ENCODE measurements around the gene FAM114A1.
"Not testable (repeated sequence)": the region's sequence is repeated elsewhere in the genome, so short reads cannot be mapped to it uniquely, and the experiment has no call there.

FAM114A1 gene

GRCh38 chr4:38902695-38903094 lies 35.1 kb downstream of the FAM114A1 start:
- Histone ChIP-seq H3K79me2 (ENCODE audit: control insufficient read depth, insufficient read depth, low read length, unreplicated experiment) (peaks cover 10% of the 10 kb centered on the region), H3K4me3 (ENCODE audit: low read depth, low read length) (no peak overlapping the region), H2AFZ (ENCODE audit: low read length, unreplicated experiment) (no peak overlapping the region), H3K27me3 (ENCODE audit: insufficient read depth, low read length) (no peaks in the 10 kb centered on the region), H3K27ac (ENCODE audit: low read depth, low read length) (no peak overlapping the region), H3K4me1 (ENCODE audit: control insufficient read depth, insufficient read depth, low read length, unreplicated experiment) (no peaks in the 10 kb centered on the region), H3K36me3 (ENCODE audit: insufficient read depth, low read length) (peaks cover 56% of the 10 kb centered on the region)

DNA sequence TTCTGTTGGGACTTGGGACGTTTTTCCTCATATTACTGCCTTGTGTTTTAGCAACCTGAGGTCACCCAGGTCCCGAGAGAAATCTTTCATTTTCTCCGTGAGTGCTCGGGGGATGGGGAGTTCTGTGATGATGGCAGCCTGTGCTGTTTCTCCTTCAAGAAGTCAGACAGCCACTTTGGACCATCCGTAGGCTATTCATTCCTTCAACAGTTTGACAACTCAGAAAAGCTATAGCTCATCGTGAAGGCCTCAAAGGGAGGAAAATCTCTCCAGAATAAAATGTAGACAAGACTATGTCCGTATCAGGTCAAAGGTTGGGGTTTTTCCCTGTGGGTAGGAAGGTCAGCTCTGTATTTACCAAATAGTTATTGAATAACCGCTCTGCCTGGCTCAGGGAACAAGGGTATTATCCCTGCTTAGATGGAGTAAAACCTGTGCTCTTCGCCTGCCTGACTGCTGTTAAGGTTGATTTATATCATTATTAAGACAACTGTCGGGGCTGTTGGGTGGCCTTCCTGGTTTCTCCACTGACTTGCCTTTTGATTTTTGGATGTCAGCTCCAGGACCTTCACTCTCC lies 36.6 kb downstream of the FAM114A1 start:
- Histone ChIP-seq H3K79me2 (ENCODE audit: control insufficient read depth, insufficient read depth, low read length, unreplicated experiment) (peaks cover 2% of the 10 kb centered on the region), H3K4me3 (ENCODE audit: low read depth, low read length) (no peak overlapping the region), H2AFZ (ENCODE audit: low read length, unreplicated experiment) (no peak overlapping the region), H3K36me3 (ENCODE audit: insufficient read depth, low read length) (peaks cover 60% of the 10 kb centered on the region), H3K27me3 (ENCODE audit: insufficient read depth, low read length) (no peaks in the 10 kb centered on the region), H3K27ac (ENCODE audit: low read depth, low read length) (no peak overlapping the region), H3K4me1 (ENCODE audit: control insufficient read depth, insufficient read depth, low read length, unreplicated experiment) (no peaks in the 10 kb centered on the region)

DNA sequence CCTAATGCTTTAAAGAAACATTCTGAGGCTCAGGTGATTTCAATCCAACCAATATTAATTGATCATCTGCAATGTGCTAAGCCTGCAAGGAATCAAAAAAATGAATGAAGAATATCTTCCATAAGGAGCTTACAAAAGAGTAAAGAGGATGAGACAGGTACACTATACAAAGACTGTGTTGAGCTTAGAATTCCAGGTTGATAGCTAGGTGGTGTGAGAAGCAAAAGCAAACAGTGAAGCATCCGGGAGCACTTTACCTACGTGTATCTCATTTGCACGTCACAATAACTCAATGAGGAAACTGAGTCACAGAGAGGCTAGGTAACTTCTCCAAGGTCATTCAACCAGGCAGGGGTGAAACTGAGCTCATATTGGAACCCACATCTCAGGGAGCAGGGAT lies 37.1 kb downstream of the FAM114A1 start:
- no peaks in the 10 kb centered on the region for H3K4me1 ChIP-seq (ENCODE audit: control insufficient read depth, insufficient read depth, low read length, unreplicated experiment)
- peaks cover 2% of the 10 kb centered on the region for H3K79me2 ChIP-seq (ENCODE audit: control insufficient read depth, insufficient read depth, low read length, unreplicated experiment)
- no peaks in the 10 kb centered on the region for H3K27me3 ChIP-seq (ENCODE audit: insufficient read depth, low read length)
- H2AFZ ChIP-seq (ENCODE audit: low read length, unreplicated experiment) = no peak overlapping the region
- H3K36me3 ChIP-seq (ENCODE audit: insufficient read depth, low read length) = peaks cover 61% of the 10 kb centered on the region
- no peak overlapping the region for H3K27ac ChIP-seq (ENCODE audit: low read depth, low read length)
- H3K4me3 ChIP-seq (ENCODE audit: low read depth, low read length) = no peak overlapping the region

DNA sequence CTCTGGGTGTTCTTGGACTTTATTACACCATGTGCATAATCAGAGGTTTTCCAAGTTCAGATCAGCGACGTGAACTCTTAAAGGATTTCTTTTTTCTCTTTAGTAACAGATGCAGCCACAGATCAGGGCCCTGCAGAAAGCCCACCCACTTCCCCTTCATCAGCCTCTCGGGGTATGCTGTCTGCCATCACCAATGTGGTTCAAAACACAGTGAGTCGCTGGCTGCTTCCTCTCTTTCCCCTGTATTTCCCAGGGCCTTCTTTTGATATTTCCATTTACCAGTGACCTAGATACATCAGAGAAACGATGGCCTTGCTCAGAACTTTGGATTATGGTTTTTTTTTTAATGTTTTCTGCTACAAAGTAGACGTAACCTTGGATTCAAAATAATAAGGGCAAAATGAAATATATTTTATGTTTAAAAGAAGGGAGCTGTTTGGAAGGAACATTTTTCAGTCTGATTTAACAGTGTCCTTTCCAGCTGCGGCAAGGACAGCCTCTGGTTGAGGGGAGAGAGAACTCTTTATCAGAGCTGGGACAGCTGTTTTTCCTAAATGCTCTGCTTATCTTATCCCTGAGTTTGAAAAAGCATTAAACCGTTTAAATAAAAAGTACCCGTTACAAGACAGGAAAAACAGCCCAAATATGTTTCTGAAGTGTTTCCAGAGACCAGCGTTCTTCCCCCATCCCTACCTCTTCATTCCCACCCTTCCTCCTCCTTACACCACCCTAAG lies 38.2 kb downstream of the FAM114A1 start:
- Histone ChIP-seq H3K4me3 (ENCODE audit: low read depth, low read length) (no peak overlapping the region), H3K4me1 (ENCODE audit: control insufficient read depth, insufficient read depth, low read length, unreplicated experiment) (no peaks in the 10 kb centered on the region), H3K27me3 (ENCODE audit: insufficient read depth, low read length) (no peaks in the 10 kb centered on the region), H3K27ac (ENCODE audit: low read depth, low read length) (no peak overlapping the region), H3K36me3 (ENCODE audit: insufficient read depth, low read length) (peaks cover 67% of the 10 kb centered on the region), H2AFZ (ENCODE audit: low read length, unreplicated experiment) (no peak overlapping the region), H3K79me2 (ENCODE audit: control insufficient read depth, insufficient read depth, low read length, unreplicated experiment) (peaks cover 2% of the 10 kb centered on the region)

GRCh38 chr4:38907696-38908270 lies 40.2 kb downstream of the FAM114A1 start:
- H3K79me2 ChIP-seq (ENCODE audit: control insufficient read depth, insufficient read depth, low read length, unreplicated experiment) = no peaks in the 10 kb centered on the region
- H3K36me3 ChIP-seq (ENCODE audit: insufficient read depth, low read length) = peaks cover 66% of the 10 kb centered on the region
- H3K4me3 ChIP-seq (ENCODE audit: low read depth, low read length) = no peak overlapping the region
- H3K27me3 ChIP-seq (ENCODE audit: insufficient read depth, low read length) = no peaks in the 10 kb centered on the region
- no peak overlapping the region for H2AFZ ChIP-seq (ENCODE audit: low read length, unreplicated experiment)
- H3K4me1 ChIP-seq (ENCODE audit: control insufficient read depth, insufficient read depth, low read length, unreplicated experiment) = no peaks in the 10 kb centered on the region
- H3K27ac ChIP-seq (ENCODE audit: low read depth, low read length) = no peak overlapping the region

GRCh38 chr4:38909015-38909414 lies 41.4 kb downstream of the FAM114A1 start:
- no peak overlapping the region for H3K4me3 ChIP-seq (ENCODE audit: low read depth, low read length)
- H3K36me3 ChIP-seq (ENCODE audit: insufficient read depth, low read length) = peaks cover 63% of the 10 kb centered on the region
- no peaks in the 10 kb centered on the region for H3K4me1 ChIP-seq (ENCODE audit: control insufficient read depth, insufficient read depth, low read length, unreplicated experiment)
- H3K27me3 ChIP-seq (ENCODE audit: insufficient read depth, low read length) = no peaks in the 10 kb centered on the region
- no peak overlapping the region for H2AFZ ChIP-seq (ENCODE audit: low read length, unreplicated experiment)
- H3K27ac ChIP-seq (ENCODE audit: low read depth, low read length) = no peak overlapping the region
- no peaks in the 10 kb centered on the region for H3K79me2 ChIP-seq (ENCODE audit: control insufficient read depth, insufficient read depth, low read length, unreplicated experiment)

GRCh38 chr4:38911257-38911656 lies 43.7 kb downstream of the FAM114A1 start:
- Histone ChIP-seq H3K79me2 (ENCODE audit: control insufficient read depth, insufficient read depth, low read length, unreplicated experiment) (no peaks in the 10 kb centered on the region), H3K4me3 (ENCODE audit: low read depth, low read length) (no peak overlapping the region), H3K4me1 (ENCODE audit: control insufficient read depth, insufficient read depth, low read length, unreplicated experiment) (no peaks in the 10 kb centered on the region), H2AFZ (ENCODE audit: low read length, unreplicated experiment) (no peak overlapping the region), H3K27ac (ENCODE audit: low read depth, low read length) (no peak overlapping the region), H3K36me3 (ENCODE audit: insufficient read depth, low read length) (peaks cover 50% of the 10 kb centered on the region), H3K27me3 (ENCODE audit: insufficient read depth, low read length) (no peaks in the 10 kb centered on the region)

DNA sequence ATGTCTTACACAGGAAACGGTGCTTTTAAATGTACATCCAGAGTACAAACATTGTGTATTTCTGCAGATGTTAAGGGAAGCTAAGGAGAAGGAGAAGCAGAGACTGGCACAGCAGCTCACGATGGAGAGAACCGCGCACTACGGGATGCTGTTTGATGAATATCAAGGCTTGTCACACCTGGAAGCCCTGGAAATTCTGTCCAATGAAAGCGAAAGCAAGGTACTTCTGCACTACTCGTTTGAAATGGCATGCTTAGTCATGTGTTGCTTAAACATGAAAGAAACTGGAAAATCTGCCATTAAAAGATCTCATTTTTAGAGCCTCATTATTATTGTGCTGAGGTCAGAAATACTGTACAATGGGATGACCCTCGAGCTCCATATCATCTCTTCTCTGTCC lies 47.2 kb downstream of the FAM114A1 start:
- peaks cover 3% of the 10 kb centered on the region for H3K79me2 ChIP-seq (ENCODE audit: control insufficient read depth, insufficient read depth, low read length, unreplicated experiment)
- H3K4me3 ChIP-seq (ENCODE audit: low read depth, low read length) = no peak overlapping the region
- H2AFZ ChIP-seq (ENCODE audit: low read length, unreplicated experiment) = no peak overlapping the region
- no peaks in the 10 kb centered on the region for H3K27me3 ChIP-seq (ENCODE audit: insufficient read depth, low read length)
- H3K27ac ChIP-seq (ENCODE audit: low read depth, low read length) = no peak overlapping the region
- no peaks in the 10 kb centered on the region for H3K4me1 ChIP-seq (ENCODE audit: control insufficient read depth, insufficient read depth, low read length, unreplicated experiment)
- peaks cover 42% of the 10 kb centered on the region for H3K36me3 ChIP-seq (ENCODE audit: insufficient read depth, low read length)

DNA sequence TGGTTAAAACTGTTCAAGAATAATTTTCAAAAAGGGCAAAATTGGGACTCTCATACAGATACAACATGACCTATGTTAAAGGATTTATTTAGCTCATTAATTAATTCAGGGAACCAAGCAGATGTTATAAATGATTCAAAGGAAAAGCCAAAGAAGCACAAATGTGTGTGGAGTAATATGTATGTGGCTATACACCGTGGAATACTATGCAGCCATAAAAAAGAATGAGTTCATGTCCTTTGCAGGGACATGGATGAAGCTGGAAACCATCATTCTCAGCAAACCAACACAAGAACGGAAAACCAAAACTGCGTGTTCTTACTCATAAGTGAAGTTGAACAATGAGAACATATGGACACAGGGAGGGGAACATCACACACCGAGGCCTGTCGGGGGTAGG lies 48.7 kb downstream of the FAM114A1 start:
- not testable (repeated sequence) for H2AFZ ChIP-seq (ENCODE audit: low read length, unreplicated experiment); H3K4me3 ChIP-seq (ENCODE audit: low read depth, low read length); H3K27ac ChIP-seq (ENCODE audit: low read depth, low read length); H3K79me2 ChIP-seq (ENCODE audit: control insufficient read depth, insufficient read depth, low read length, unreplicated experiment); H3K27me3 ChIP-seq (ENCODE audit: insufficient read depth, low read length); H3K4me1 ChIP-seq (ENCODE audit: control insufficient read depth, insufficient read depth, low read length, unreplicated experiment)
- peaks cover 41% of the 10 kb centered on the region for H3K36me3 ChIP-seq (ENCODE audit: insufficient read depth, low read length)

DNA sequence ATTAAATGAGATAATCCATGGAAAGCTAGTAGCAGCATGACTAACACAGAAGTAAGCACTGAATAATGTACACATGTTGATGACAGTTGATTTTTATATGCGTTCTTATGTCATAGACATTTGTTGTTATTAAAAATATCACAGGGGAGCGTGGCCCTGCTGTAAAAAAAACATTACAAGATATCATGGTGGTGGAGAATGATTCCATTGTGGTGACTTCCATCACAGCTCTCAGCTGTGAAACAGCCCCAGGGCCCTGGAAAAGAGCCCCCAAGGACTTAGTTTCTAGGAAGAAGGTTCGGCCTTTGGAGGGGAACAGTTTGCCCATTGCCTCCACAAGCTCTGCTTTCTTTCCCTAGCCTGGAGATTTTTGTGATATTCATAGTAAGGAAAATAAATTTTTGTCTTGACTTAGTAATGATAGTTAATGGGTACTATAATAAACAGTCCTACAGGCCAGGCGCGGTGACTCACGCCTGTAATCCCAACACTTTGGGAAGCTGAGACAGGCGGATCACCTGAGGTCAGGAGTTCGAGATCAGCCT lies 49.9 kb downstream of the FAM114A1 start:
- H3K36me3 ChIP-seq (ENCODE audit: insufficient read depth, low read length) = peaks cover 43% of the 10 kb centered on the region
- H3K27ac ChIP-seq (ENCODE audit: low read depth, low read length) = no peak overlapping the region
- no peaks in the 10 kb centered on the region for H3K27me3 ChIP-seq (ENCODE audit: insufficient read depth, low read length)
- no peaks in the 10 kb centered on the region for H3K4me1 ChIP-seq (ENCODE audit: control insufficient read depth, insufficient read depth, low read length, unreplicated experiment)
- H2AFZ ChIP-seq (ENCODE audit: low read length, unreplicated experiment) = no peak overlapping the region
- H3K4me3 ChIP-seq (ENCODE audit: low read depth, low read length) = no peak overlapping the region
- peaks cover 3% of the 10 kb centered on the region for H3K79me2 ChIP-seq (ENCODE audit: control insufficient read depth, insufficient read depth, low read length, unreplicated experiment)

DNA sequence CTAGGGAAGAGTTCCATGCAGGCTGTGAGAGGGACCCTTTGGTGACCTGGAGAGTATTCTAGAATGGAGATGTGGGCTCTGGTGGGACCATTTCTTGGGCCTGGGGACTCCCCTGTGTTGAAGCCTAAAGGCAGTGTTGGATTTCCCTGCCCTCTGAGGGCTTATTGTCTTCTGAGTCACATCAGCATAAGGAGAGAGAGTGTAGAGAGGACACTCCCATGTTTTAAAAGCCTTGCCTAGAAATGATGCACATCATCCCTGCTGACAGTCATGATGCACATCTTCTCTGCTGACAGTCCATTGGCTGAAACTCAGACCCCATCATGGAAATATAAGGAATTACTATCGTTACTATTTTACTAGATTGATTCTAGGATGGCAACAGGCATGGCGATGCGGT lies 51.9 kb downstream of the FAM114A1 start:
- H3K27ac ChIP-seq (ENCODE audit: low read depth, low read length) = no peak overlapping the region
- no peaks in the 10 kb centered on the region for H3K4me1 ChIP-seq (ENCODE audit: control insufficient read depth, insufficient read depth, low read length, unreplicated experiment)
- no peaks in the 10 kb centered on the region for H3K27me3 ChIP-seq (ENCODE audit: insufficient read depth, low read length)
- no peak overlapping the region for H2AFZ ChIP-seq (ENCODE audit: low read length, unreplicated experiment)
- peaks cover 47% of the 10 kb centered on the region for H3K36me3 ChIP-seq (ENCODE audit: insufficient read depth, low read length)
- peaks cover 3% of the 10 kb centered on the region for H3K79me2 ChIP-seq (ENCODE audit: control insufficient read depth, insufficient read depth, low read length, unreplicated experiment)
- no peak overlapping the region for H3K4me3 ChIP-seq (ENCODE audit: low read depth, low read length)
